K562 (cell line): ENCODE results near the gene KPNA1. TPM values are rescaled to one million over a fixed set of nuclear protein-coding genes. Genes with fewer than 3 reads are reported as not detected.

Experiments used
- ATAC-seq: fragments of 200-7000 bp; cut with Tn5 transposase; 3 replicates; pipeline ENCODE4 v1.9.1; 2020; ENCODE audit warnings: moderate library complexity
- BruUV-seq: library from RNA; stranded (reverse); fragments of 400-500 nt; replicated peaks from 2 replicates; lab custom pipeline; 2021; lab: Mats Ljungman, UMichigan
- CTCF ChIA-PET: fragments of 300-600 bp; formaldehyde crosslinking; extraction: SDS; loops from one replicate; lab custom pipeline; 2021; ENCODE audit warnings: low intra/inter-chr PET ratio; lab: Yijun Ruan, JAX
- POLR2A ChIA-PET: fragments of 300-600, 350-650 bp; sonication (Branson Sonifier 250); formaldehyde crosslinking; extraction: SDS; loops from one replicate; lab custom pipeline; 2021; ENCODE audit warnings: antibody characterized with exemption, inconsistent platforms; lab: Yijun Ruan, JAX
- DNase-seq, 4 experiments: peaks; one replicate each; pipeline versions ENCODE4 v3.0.0 to v3.0.0-alpha.2; 2011 to 2018; ENCODE audit warnings: low spot score in 3 of 4, mixed read lengths in 3 of 4; ENCODE audit errors: extremely low read depth in 1 of 4
- FAIRE-seq: peaks from 2 replicates; lab custom pipeline; 2011; peaks lifted over from hg19 to GRCh38; lab: Jason Lieb, UNC
- H2AFZ ChIP-seq: 2 replicates; pipeline ENCODE4 v1.6.0; 2011; ENCODE audit warnings: low read depth, low read length, control low read depth, inconsistent platforms
- H3K27ac ChIP-seq: fragments of 200-600 bp; 3 replicates; pipeline ENCODE4 v1.8.0; 2011; ENCODE audit warnings: low read depth, mild to moderate bottlenecking, control low read depth, inconsistent platforms, low read length, moderate library complexity, mixed read lengths; ENCODE audit errors: extremely low read depth
- H3K27me3 ChIP-seq, 2 experiments: fragments of 300-600 bp in 1 of 2; 2 replicates in 1 of 2; 3 replicates in 1 of 2; pipeline versions ENCODE4 v1.6.0 to v1.8.0; 2011; ENCODE audit warnings: inconsistent platforms in 2 of 2, low read length in 2 of 2, mild to moderate bottlenecking in 1 of 2, mixed read lengths in 1 of 2, moderate library complexity in 1 of 2; ENCODE audit not compliant: control insufficient read depth in 2 of 2, insufficient read depth in 2 of 2
- H3K36me3 ChIP-seq: fragments of 300-600 bp; 3 replicates; pipeline ENCODE4 v1.8.0; 2011; ENCODE audit warnings: mild to moderate bottlenecking, low read length, inconsistent platforms; ENCODE audit not compliant: control insufficient read depth, insufficient read depth
- H3K4me1 ChIP-seq, 2 experiments: fragments of 200-600 bp in 1 of 2; replicated peaks in 1 of 2; 2 replicates in 1 of 2; 3 replicates in 1 of 2; pipeline versions ENCODE4 v1.5.1 to v1.8.0; 2011; ENCODE audit warnings: inconsistent platforms in 2 of 2, low read length in 2 of 2, mild to moderate bottlenecking in 1 of 2, mixed read lengths in 1 of 2, moderate library complexity in 1 of 2; ENCODE audit not compliant: control insufficient read depth in 2 of 2, insufficient read depth in 2 of 2
- H3K4me2 ChIP-seq: 2 replicates; pipeline ENCODE4 v1.6.1; 2011; ENCODE audit warnings: low read length, control low read depth, inconsistent platforms, mixed read lengths; ENCODE audit not compliant: insufficient read depth
- H3K4me3 ChIP-seq: fragments of 200-600 bp; sonication (generic), shearing (Covaris generic); 2 replicates; pipeline ENCODE4 v1.5.1; 2016; ENCODE audit warnings: control low read depth, inconsistent platforms
- H3K79me2 ChIP-seq: fragments of 200-600 bp; 3 replicates; pipeline ENCODE4 v1.8.0; 2011; ENCODE audit warnings: low read length, inconsistent platforms; ENCODE audit not compliant: control insufficient read depth, insufficient read depth
- H3K9ac ChIP-seq, 2 experiments: 2 replicates each; pipeline versions ENCODE4 v1.6.0 to v1.6.1; 2011; ENCODE audit warnings: low read depth in 2 of 2, low read length in 2 of 2, control low read depth in 1 of 2, inconsistent platforms in 1 of 2, mild to moderate bottlenecking in 1 of 2, mixed read lengths in 1 of 2; ENCODE audit not compliant: insufficient read depth in 1 of 2
- H3K9me1 ChIP-seq: one replicate; pipeline ENCODE4 v1.6.0; 2011; ENCODE audit warnings: inconsistent platforms, mild to moderate bottlenecking, low read length, moderate library complexity; ENCODE audit not compliant: control insufficient read depth, insufficient read depth
- H3K9me3 ChIP-seq: replicated peaks from 2 replicates; pipeline ENCODE4 v1.5.1; 2011; ENCODE audit warnings: low read depth, low read length, inconsistent platforms; ENCODE audit not compliant: control insufficient read depth, insufficient read depth
- H4K20me1 ChIP-seq: replicated peaks from 2 replicates; pipeline ENCODE4 v1.6.1; 2011; ENCODE audit warnings: low read length, inconsistent platforms, mixed read lengths; ENCODE audit not compliant: control insufficient read depth, insufficient read depth
- E2F4 ChIP-seq: sonication (generic); formaldehyde crosslinking; IDR thresholded peaks from 2 replicates; pipeline ENCODE4 v1.8.0; 2022; ENCODE audit warnings: mild to moderate bottlenecking, low read depth, missing genetic modification reagents
- ELK1 ChIP-seq: sonication (generic); formaldehyde crosslinking; IDR thresholded peaks from 2 replicates; pipeline ENCODE4 v1.8.1; 2022; ENCODE audit warnings: missing genetic modification reagents
- GATAD2B ChIP-seq: fragments of 450-650 bp; IDR thresholded peaks from 2 replicates; pipeline ENCODE4 v1.6.1; 2017; ENCODE audit warnings: mild to moderate bottlenecking, borderline replicate concordance
- HMGXB4 ChIP-seq: sonication (generic); formaldehyde crosslinking; IDR thresholded peaks from 2 replicates; pipeline ENCODE4 v1.8.1; 2023; ENCODE audit warnings: mild to moderate bottlenecking, missing genetic modification reagents
- ID3 ChIP-seq, 2 experiments: fragments of 250-450 bp in 1 of 2; fragments of 450-650 bp in 1 of 2; sonication (Bioruptor Pico) in 1 of 2; IDR thresholded peaks; 2 replicates each; pipeline versions ENCODE4 v1.6.1 to v1.8.0; 2016 to 2021; ENCODE audit warnings: mild to moderate bottlenecking in 2 of 2, moderate library complexity in 2 of 2, missing compliant biosample characterization in 1 of 2, missing genetic modification characterization in 1 of 2
- KLF6 ChIP-seq: fragments of 250-450 bp; sonication (Bioruptor Pico); IDR thresholded peaks from 2 replicates; pipeline ENCODE4 v1.4.0; 2020; ENCODE audit warnings: mild to moderate bottlenecking, moderate library complexity, borderline replicate concordance
- MXD1 ChIP-seq: fragments of 250-450 bp; sonication (Bioruptor Pico); IDR thresholded peaks from 2 replicates; pipeline ENCODE4 v1.8.0; 2021; ENCODE audit warnings: borderline replicate concordance, mild to moderate bottlenecking, moderate library complexity; ENCODE audit not compliant: poor library complexity, severe bottlenecking
- NCOA1 ChIP-seq: fragments of 450-650 bp; IDR thresholded peaks from 2 replicates; pipeline ENCODE4 v1.6.1; 2016; ENCODE audit warnings: low read depth
- NUFIP1 ChIP-seq: fragments of 450-650 bp; IDR thresholded peaks from 2 replicates; pipeline ENCODE4 v1.6.1; 2018; ENCODE audit not compliant: partially characterized antibody
- POLR2B ChIP-seq: fragments of 450-650 bp; IDR thresholded peaks from 2 replicates; pipeline ENCODE4 v1.6.1; 2018; ENCODE audit warnings: low read depth; ENCODE audit not compliant: partially characterized antibody
- RAD21 ChIP-seq, 2 experiments: fragments of 250-450 bp in 1 of 2; fragments of 450-650 bp in 1 of 2; sonication (Bioruptor Pico) in 1 of 2; formaldehyde crosslinking in 1 of 2; IDR thresholded peaks in 1 of 2; conservative IDR thresholded peaks in 1 of 2; 2 replicates each; pipeline versions ENCODE4 v1.4.0 to v1.8.0; 2020 to 2022; ENCODE audit warnings: mild to moderate bottlenecking in 2 of 2, moderate library complexity in 1 of 2
- RBM39 ChIP-seq: fragments of 200-400 bp; formaldehyde crosslinking; optimal IDR thresholded peaks from 2 replicates; pipeline ENCODE3; 2018; ENCODE audit warnings: low read depth, low read length
- SMAD3 ChIP-seq: fragments of 450-650 bp; formaldehyde crosslinking; conservative IDR thresholded peaks from 2 replicates; pipeline ENCODE4 v1.4.0; 2020; ENCODE audit warnings: mild to moderate bottlenecking
- SOX6 ChIP-seq: fragments of 450-650 bp; IDR thresholded peaks from 2 replicates; pipeline ENCODE4 v1.6.1; 2014; ENCODE audit warnings: mild to moderate bottlenecking
- TOE1 ChIP-seq, 2 experiments: fragments of 450-650 bp in 1 of 2; sonication (generic) in 1 of 2; formaldehyde crosslinking in 1 of 2; IDR thresholded peaks; 2 replicates each; pipeline versions ENCODE4 v1.7.1 to v1.8.0; 2016 to 2022; ENCODE audit warnings: borderline replicate concordance in 2 of 2, mild to moderate bottlenecking in 2 of 2, antibody characterized with exemption in 1 of 2, inconsistent platforms in 1 of 2, low read depth in 1 of 2, missing genetic modification reagents in 1 of 2, moderate library complexity in 1 of 2
- ZNF282 ChIP-seq: sonication (generic); formaldehyde crosslinking; IDR thresholded peaks from 2 replicates; pipeline ENCODE4 v1.8.1; 2023; ENCODE audit warnings: missing genetic modification reagents
- WGBS: fragments of 100-300 bp; shearing (Covaris generic); methylation state at CpG from one replicate; pipeline ENCODE4 v1.1.6; 2016; ENCODE audit warnings: low coverage, mixed read lengths; ENCODE audit not compliant: insufficient coverage; ENCODE audit errors: missing lambda C conversion rate; 5-methylcytosine and 5-hydroxymethylcytosine counted together
- in situ Hi-C: fragments of 300-500 bp; cut with MboI; formaldehyde crosslinking; loops from 4 replicates; pipeline ENCODE4 v1.15.0; 2018; ENCODE audit warnings: inconsistent platforms, mixed read lengths
- intact Hi-C: fragments of 100-400 bp; cut with micrococcal nuclease; formaldehyde crosslinking; loops from 2 replicates; pipeline ENCODE4 v1.14.2; 2022
- polyA plus RNA-seq, 8 experiments: library from polyadenylated mRNA; depleted of rRNA in 4 of 8; stranded (reverse) in 5 of 8; unstranded in 3 of 8; fragments of >200 nt; fragmentation: Nextera tagmentation in 2 of 8; fragmentation: Illumina TruSeq in 1 of 8; extraction: Ambion mirVana in 2 of 8; extraction: Trizol in 1 of 8; gene quantifications; 2 replicates each; pipeline versions ENCODE4 v1.2.1 to v1.2.3, GENCODE V29; 2011 to 2014; ENCODE audit warnings: inconsistent platforms in 1 of 8, missing spikeins in 1 of 8
- total RNA-seq, 7 experiments: library from RNA; depleted of rRNA in 6 of 7; stranded (reverse); fragments of >200 nt in 6 of 7; fragmentation: Illumina TruSeq in 2 of 7; extraction: Trizol in 2 of 7; gene quantifications; 2 replicates each; pipeline versions ENCODE4 v1.2.1 to v1.2.3, GENCODE V29; 2011 to 2021; ENCODE audit warnings: low replicate concordance in 1 of 7

The KPNA1 gene
- total and polyA plus RNA-seq, 9 of the 15 experiments (the other 6 are each of a cell fraction or from before 2014, with no cell fraction given) = 9.3 to 53.8 (median 33.5) TPM

GRCh38 chr3:122553171-122553570, 38.4 kb upstream of the KPNA1 start:
- POLR2A ChIA-PET = no interaction called here
- Histone ChIP-seq H3K4me2 (no peak overlapping the region), H3K4me3 (no peak overlapping the region), H3K9me3 (no peaks in the 10 kb centered on the region), H3K9ac (no peak overlapping the region), H3K27ac (no peak overlapping the region), H3K27me3 (no peaks in the 10 kb centered on the region), H4K20me1 (no peaks in the 10 kb centered on the region), H3K9me1 (no peaks in the 10 kb centered on the region), H3K4me1 (no peaks in the 10 kb centered on the region), H3K79me2 (no peaks in the 10 kb centered on the region), H3K36me3 (no peaks in the 10 kb centered on the region), H2AFZ (no peak overlapping the region)
- BruUV-seq = no TSS peak
- ATAC-seq = no peak
- in situ Hi-C loops (no loop called here), intact Hi-C loops (no loop called here)
- 10% methylated on average over 3 of the region's 3 CpGs for WGBS
- DNase-seq = no peak
- CTCF ChIA-PET = no interaction called here
- FAIRE-seq = no peak
- TF ChIP-seq ELK1 (CRISPR knock-in tag) = no peak
- no peak for TF ChIP-seq E2F4 (CRISPR knock-in tag)
- no peak for TF ChIP-seq TOE1 (IDR thresholded peaks at IDR 0.05; ENCODE audit: borderline replicate concordance)
- no peak for TF ChIP-seq TOE1 (CRISPR knock-in tag; IDR thresholded peaks at IDR 0.05; ENCODE audit: borderline replicate concordance, low read depth)
- TF ChIP-seq RBM39 = no peak
- TF ChIP-seq ID3 (CRISPR knock-in tag; IDR thresholded peaks at IDR 0.05) = no peak
- TF ChIP-seq ID3 (tag; IDR thresholded peaks at IDR 0.05) = no peak
- TF ChIP-seq POLR2B = no peak
- TF ChIP-seq HMGXB4 (CRISPR knock-in tag) = no peak
- no peak for TF ChIP-seq SMAD3 (CRISPR knock-in tag)
- TF ChIP-seq ZNF282 (CRISPR knock-in tag) = no peak
- TF ChIP-seq MXD1 (CRISPR knock-in tag) = no peak
- TF ChIP-seq SOX6 = no peak
- TF ChIP-seq NUFIP1 = no peak
- TF ChIP-seq GATAD2B = no peak
- TF ChIP-seq RAD21 (CRISPR knock-in tag; conservative IDR thresholded peaks at IDR 0.05 in 1 of 2, IDR thresholded peaks at IDR 0.05 in 1 of 2) = no peak
- TF ChIP-seq NCOA1 = no peak
- TF ChIP-seq KLF6 (CRISPR knock-in tag) = no peak
- TF ChIP-seq, all 486 proteins: peak for 0
